Heart left ventricle (tissue), 16 donors: Measurements from ENCODE around the gene MRPL58. TPM values are rescaled to one million over a fixed set of nuclear protein-coding genes. Genes with fewer than 3 reads are reported as not detected.

Experiments used
- ATAC-seq, 4 donors: fragments of 200-7000 bp; cut with Tn5 transposase; one replicate each; pipeline ENCODE4 v1.9.1; 2020 to 2022; ENCODE audit warnings: moderate library complexity in 4 of 4, mild to moderate bottlenecking in 3 of 4, moderate number of reproducible peaks in 1 of 4
- DNase-seq, 5 donors: peaks; one replicate each; pipeline ENCODE4 v3.0.0-alpha.2; 2020
- H3K27ac ChIP-seq, 12 donors: fragments of 200-600 bp; sonication (generic) in 4 of 12; one replicate each; pipeline versions ENCODE4 v1.5.0 to v1.8.0; 2016 to 2022; ENCODE audit warnings: mild to moderate bottlenecking in 2 of 12
- H3K27me3 ChIP-seq, 9 donors: fragments of 200-600 bp; sonication (generic) in 2 of 9; one replicate each; pipeline versions ENCODE4 v1.5.1 to v1.8.0; 2016 to 2022; ENCODE audit warnings: mild to moderate bottlenecking in 3 of 9
- H3K36me3 ChIP-seq, 9 donors: fragments of 200-600 bp; sonication (generic) in 2 of 9; one replicate each; pipeline versions ENCODE4 v1.5.0 to v1.8.0; 2018 to 2022; ENCODE audit warnings: mild to moderate bottlenecking in 2 of 9
- H3K4me1 ChIP-seq, 12 donors: fragments of 200-600 bp; sonication (generic) in 4 of 12; one replicate each; pipeline versions ENCODE4 v1.5.0 to v1.8.0; 2016 to 2022; ENCODE audit warnings: mild to moderate bottlenecking in 3 of 12
- H3K4me3 ChIP-seq, 12 donors: fragments of 200-600 bp; sonication (generic) in 4 of 12; one replicate each; pipeline versions ENCODE4 v1.5.0 to v1.8.0; 2017 to 2022; ENCODE audit warnings: mild to moderate bottlenecking in 9 of 12, moderate library complexity in 4 of 12
- H3K9me3 ChIP-seq, 12 donors: fragments of 200-600 bp; sonication (generic) in 4 of 12; one replicate each; pipeline versions ENCODE4 v1.5.0 to v1.8.0; 2016 to 2022; ENCODE audit warnings: mild to moderate bottlenecking in 1 of 12
- CTCF ChIP-seq, 12 donors: fragments of 200-600 bp; sonication (generic) in 4 of 12; IDR thresholded peaks; one replicate each; pipeline versions ENCODE4 v1.5.0 to v1.8.0; 2018 to 2022; ENCODE audit warnings: antibody characterized with exemption in 12 of 12, mild to moderate bottlenecking in 5 of 12
- POLR2A ChIP-seq, 2 donors: fragments of 450-650 bp; IDR thresholded peaks; one replicate each; pipeline ENCODE4 v1.6.1; 2017; ENCODE audit warnings: antibody characterized with exemption in 2 of 2, mild to moderate bottlenecking in 2 of 2, moderate library complexity in 2 of 2
- WGBS, 4 donors: extraction: QIAGEN DNeasy Blood & Tissue Kit in 2 of 4; methylation state at CpG; one replicate each; pipeline versions ENCODE4 v1.1.5 to v1.1.7; 2013 to 2018; 5-methylcytosine and 5-hydroxymethylcytosine counted together
- intact Hi-C, 10 donors: fragments of 100-400 bp; cut with DNase I; formaldehyde crosslinking; loops; one replicate each; pipeline versions ENCODE4 v1.11.1 to v1.14.2; 2022
- polyA plus RNA-seq, 2 donors: library from polyadenylated mRNA; stranded (reverse); fragments of 200-250 nt; gene quantifications; one replicate each; pipeline ENCODE4 v1.2.3, GENCODE V29; 2013
- total RNA-seq, 9 donors: library from RNA; depleted of rRNA in 2 of 9; stranded (reverse); fragments of >200 nt in 2 of 9; fragmentation: NEBNext Ultra II Directional in 3 of 9; extraction: Animal tissue kit (Norgen Biotek cat#: 25700) in 3 of 9; gene quantifications; one replicate each; pipeline versions ENCODE4 v1.1.0 to v1.2.4, GENCODE V29; 2016 to 2023
- donor health status: ischemic (EF 13 %, LVEDD 7.1; RV severe dilation, severe dysfunction).
- donor health status: healthy with polysubstance abuse.
- donor health status: DM: no; HTN: yes; CAD: no.
- donor health status: DM: no; HTN: no; CAD: no.
- donor health status: ischemic (EF 25% LVEDD 6.9; RV normal size, moderate dysfunction).
- donor health status: ischemic (EF 25% LVEDD 5.7; RV mildly dilated, moderate dysfunction).
- donor health status: healthy.
- donor health status: DM: yes; HTN: yes; CAD: no.
- donor health status: ischemic (EF 35%, LVEDD 5.7; RV mildly dilated, moderate dysfunction).
- donor health status: nonischemic (EF 11% LVEDD 7.7; RV severe dilation, severe dysfunction).
- donor health status: DM: yes; HTN: yes; CAD: no.
- donor health status: PGD.
- donor health status: ischemic (EF 29% LVEDD 5.4; RV normal size, mild dysfunction).
- donor health status: nonischemic (EF 23%, LVEDD 6.1; RV moderate dilation, normal function).

MRPL58 gene
- total and polyA plus RNA-seq, 11 donors, result 41.0 to 93.8 (median 60.9) TPM

- H3K4me3 ChIP-seq, result peak overlapping the region in 3 of 12 donors; percentile 82 to 96 (median 87)
- no peak for ATAC-seq
- peaks cover 0 to 58% (median 40%) of the 10 kb centered on the region in 9 donors for H3K36me3 ChIP-seq
- no peaks in the 10 kb centered on the region for H3K27me3 ChIP-seq
- no peak for DNase-seq
- H3K27ac ChIP-seq, result peak overlapping the region in 9 of 12 donors; percentile 18 to 100 (median 99)
- TF ChIP-seq CTCF (IDR thresholded peaks at IDR 0.05), result no peak
- no peak for TF ChIP-seq POLR2A (IDR thresholded peaks at IDR 0.05)
- H3K9me3 ChIP-seq, result no peaks in the 10 kb centered on the region
- 79 to 91% (median 84%) methylated on average over 5 of the region's 5 CpGs for WGBS, 4 donors
- intact Hi-C loops, result loop anchor here in 2 of 10 donors (5.0 kb wide), 2 partner anchors 67 to 87 kb away; no protein-coding TSS in a partner anchor
- peaks cover 0 to 38% (median 24%) of the 10 kb centered on the region in 12 donors for H3K4me1 ChIP-seq
Observed at GRCh38 chr17:75049057-75049456, 36.6 kb downstream of the MRPL58 start.

- DNase-seq (no peak), ATAC-seq (no peak)
- TF ChIP-seq POLR2A (IDR thresholded peaks at IDR 0.05) (no peak), CTCF (IDR thresholded peaks at IDR 0.05) (no peak)
- Histone ChIP-seq H3K4me1 (peaks cover 0 to 35% (median 24%) of the 10 kb centered on the region in 12 donors), H3K27ac (no peak overlapping the region), H3K4me3 (no peak overlapping the region), H3K27me3 (no peaks in the 10 kb centered on the region), H3K9me3 (no peaks in the 10 kb centered on the region), H3K36me3 (peaks cover 0 to 63% (median 46%) of the 10 kb centered on the region in 9 donors)
- intact Hi-C loops, result loop anchor here in 2 of 10 donors (5.0 kb wide), 3 partner anchors 67 to 133 kb away; partner anchors contain the start of gene SUMO2 (in 1 of the 2)
Observed at GRCh38 chr17:75049706-75050105, 37.2 kb downstream of the MRPL58 start.

- DNase-seq (no peak), ATAC-seq (no peak)
- H3K27me3 ChIP-seq, result no peaks in the 10 kb centered on the region
- intact Hi-C loops, result loop anchor here in 1 of 10 donors (5.0 kb wide), 1 partner anchor 130 kb away; the partner anchor contains the start of gene SUMO2
- peaks cover 0 to 84% (median 63%) of the 10 kb centered on the region in 9 donors for H3K36me3 ChIP-seq
- 65 to 76% (median 72%) methylated on average over 2 of the region's 2 CpGs for WGBS, 4 donors
- no peak overlapping the region for H3K27ac ChIP-seq
- no peak for TF ChIP-seq CTCF (IDR thresholded peaks at IDR 0.05)
- TF ChIP-seq POLR2A (IDR thresholded peaks at IDR 0.05), result no peak
- H3K9me3 ChIP-seq, result no peaks in the 10 kb centered on the region
- no peak overlapping the region for H3K4me3 ChIP-seq
- peaks cover 0 to 23% (median 15%) of the 10 kb centered on the region in 12 donors for H3K4me1 ChIP-seq
Observed at GRCh38 chr17:75051941-75052340, 39.5 kb downstream of the MRPL58 start.

- peak; percentile 62 to 87 (median 78) for ATAC-seq
- H3K36me3 ChIP-seq, result peaks cover 0 to 82% (median 71%) of the 10 kb centered on the region in 9 donors
- peak in 2 of 5 donors; percentile 50 to 53 for DNase-seq
Observed at GRCh38 chr17:75059369-75060345, 47.2 kb downstream of the MRPL58 start.

More at GRCh38 chr17:75059369-75060345, 47.2 kb downstream of the MRPL58 start:
- Histone ChIP-seq H3K9me3 (no peaks in the 10 kb centered on the region), H3K27me3 (no peaks in the 10 kb centered on the region), H3K4me3 (no peak overlapping the region), H3K4me1 (peaks cover 0 to 21% (median 10%) of the 10 kb centered on the region in 12 donors), H3K27ac (peak overlapping the region; percentile 6 to 87 (median 59))
- TF ChIP-seq CTCF (IDR thresholded peaks at IDR 0.05), result peak in 11 of 12 donors; percentile 26 to 68 (median 41)
- no peak for TF ChIP-seq POLR2A (IDR thresholded peaks at IDR 0.05)
- 61 to 66% (median 64%) methylated on average over 25 of the region's 25 CpGs for WGBS, 4 donors
- intact Hi-C loops, result loop anchor here in 6 of 10 donors (2.0 to 10.0 kb wide), 5 partner anchors 43 to 145 kb away; partner anchors contain the start of genes NUP85 (in 3 of the 6) and ARMC7 (in 2 of the 6)
